B cell (primary cell): Measurements from ENCODE around the gene MAD1L1.

ENCODE experiments used
- EZH2 ChIP-seq: IDR thresholded peaks from 2 replicates; pipeline ENCODE4 v1.6.1; 2012; ENCODE audit warnings: borderline replicate concordance, low read depth, mild to moderate bottlenecking, moderate library complexity, low read length; ENCODE audit not compliant: insufficient read depth, poor library complexity, severe bottlenecking
- TF ChIP-seq, protein P1 (sequence below): fragments of 200-600 bp; IDR thresholded peaks from one replicate; pipeline ENCODE4 v1.8.0; 2022; ENCODE audit warnings: antibody characterized with exemption, mild to moderate bottlenecking

- TF ChIP-seq, protein P1, sequence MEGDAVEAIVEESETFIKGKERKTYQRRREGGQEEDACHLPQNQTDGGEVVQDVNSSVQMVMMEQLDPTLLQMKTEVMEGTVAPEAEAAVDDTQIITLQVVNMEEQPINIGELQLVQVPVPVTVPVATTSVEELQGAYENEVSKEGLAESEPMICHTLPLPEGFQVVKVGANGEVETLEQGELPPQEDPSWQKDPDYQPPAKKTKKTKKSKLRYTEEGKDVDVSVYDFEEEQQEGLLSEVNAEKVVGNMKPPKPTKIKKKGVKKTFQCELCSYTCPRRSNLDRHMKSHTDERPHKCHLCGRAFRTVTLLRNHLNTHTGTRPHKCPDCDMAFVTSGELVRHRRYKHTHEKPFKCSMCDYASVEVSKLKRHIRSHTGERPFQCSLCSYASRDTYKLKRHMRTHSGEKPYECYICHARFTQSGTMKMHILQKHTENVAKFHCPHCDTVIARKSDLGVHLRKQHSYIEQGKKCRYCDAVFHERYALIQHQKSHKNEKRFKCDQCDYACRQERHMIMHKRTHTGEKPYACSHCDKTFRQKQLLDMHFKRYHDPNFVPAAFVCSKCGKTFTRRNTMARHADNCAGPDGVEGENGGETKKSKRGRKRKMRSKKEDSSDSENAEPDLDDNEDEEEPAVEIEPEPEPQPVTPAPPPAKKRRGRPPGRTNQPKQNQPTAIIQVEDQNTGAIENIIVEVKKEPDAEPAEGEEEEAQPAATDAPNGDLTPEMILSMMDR = no peak
- TF ChIP-seq EZH2 = no peak
Observed at GRCh38 chr7:2004841-2005725, 227.7 kb downstream of the MAD1L1 start.
